HepG2 (cell line): ENCODE results near the gene LSM5. TPM values are rescaled to one million over a fixed set of nuclear protein-coding genes. Genes with fewer than 3 reads are reported as not detected.

Source experiments
- ATAC-seq: fragments of 200-7000 bp; cut with Tn5 transposase; 3 replicates; pipeline ENCODE4 v1.9.1; 2020; ENCODE audit warnings: mild to moderate bottlenecking, moderate library complexity
- BruUV-seq: library from RNA; stranded (reverse); fragments of 400-500 nt; replicated peaks from 2 replicates; lab custom pipeline; 2021; lab: Mats Ljungman, UMichigan
- CTCF ChIA-PET: fragments of 300-600 bp; formaldehyde crosslinking; extraction: SDS; loops from one replicate; lab custom pipeline; 2021; ENCODE audit warnings: low total read pairs, inconsistent platforms, low intra/inter-chr PET ratio; lab: Yijun Ruan, JAX
- POLR2A ChIA-PET: fragments of 350-600 bp; sonication (Branson Sonifier 250); formaldehyde crosslinking; loops from one replicate; lab custom pipeline; 2020; ENCODE audit warnings: antibody characterized with exemption, inconsistent platforms; lab: Yijun Ruan, JAX
- DNase-seq: peaks from one replicate; pipeline ENCODE4 v3.0.0-alpha.2; 2015; ENCODE audit warnings: low spot score
- FAIRE-seq: peaks from 3 replicates; lab custom pipeline; 2011; peaks lifted over from hg19 to GRCh38; lab: Jason Lieb, UNC
- H2AFZ ChIP-seq: one replicate; pipeline ENCODE4 v1.6.1; 2011; ENCODE audit warnings: low read length, inconsistent platforms
- H3K27ac ChIP-seq: fragments of 300-600 bp; 3 replicates; pipeline ENCODE4 v1.8.0; 2011; ENCODE audit warnings: mixed run types, mild to moderate bottlenecking, mixed read lengths, low read length, inconsistent platforms; ENCODE audit not compliant: insufficient read depth; ENCODE audit errors: extremely low read length
- H3K27me3 ChIP-seq, 2 experiments: fragments of 200-600 bp in 1 of 2; 2 replicates in 1 of 2; 3 replicates in 1 of 2; pipeline versions ENCODE4 v1.6.0 to v1.8.0; 2011; ENCODE audit warnings: low read length in 2 of 2, mild to moderate bottlenecking in 2 of 2, moderate library complexity in 2 of 2, inconsistent platforms in 1 of 2; ENCODE audit not compliant: insufficient read depth in 2 of 2, control insufficient read depth in 1 of 2
- H3K36me3 ChIP-seq, 2 experiments: fragments of 200-600 bp in 1 of 2; replicated peaks in 1 of 2; 2 replicates in 1 of 2; 3 replicates in 1 of 2; pipeline versions ENCODE4 v1.5.1 to v1.8.0; 2011; ENCODE audit warnings: low read length in 2 of 2, inconsistent platforms in 1 of 2; ENCODE audit not compliant: insufficient read depth in 2 of 2, control insufficient read depth in 1 of 2
- H3K4me1 ChIP-seq: 2 replicates; pipeline ENCODE4 v1.5.1; 2012; ENCODE audit warnings: low read length, inconsistent platforms; ENCODE audit not compliant: insufficient read depth
- H3K4me2 ChIP-seq: 2 replicates; pipeline ENCODE4 v1.6.0; 2011; ENCODE audit warnings: low read depth, low read length, inconsistent platforms
- H3K4me3 ChIP-seq, 3 experiments: fragments of 200-600 bp in 1 of 3; sonication (generic), shearing (Covaris generic) in 1 of 3; replicated peaks in 1 of 3; 2 replicates each; pipeline ENCODE4 v1.5.1; 2011 to 2016; ENCODE audit warnings: low read length in 3 of 3, inconsistent platforms in 2 of 3, low read depth in 2 of 3, mild to moderate bottlenecking in 2 of 3, control low read depth in 1 of 3, mixed read lengths in 1 of 3; ENCODE audit not compliant: insufficient read depth in 1 of 3
- H3K79me2 ChIP-seq: one replicate; pipeline ENCODE4 v1.6.1; 2011; ENCODE audit warnings: low read length, inconsistent platforms; ENCODE audit not compliant: insufficient read depth
- H3K9ac ChIP-seq: 2 replicates; pipeline ENCODE4 v1.6.0; 2011; ENCODE audit warnings: mild to moderate bottlenecking, low read depth, low read length, inconsistent platforms; ENCODE audit not compliant: insufficient read depth
- H3K9me3 ChIP-seq: 2 replicates; pipeline ENCODE4 v1.5.1; 2012; ENCODE audit warnings: mild to moderate bottlenecking, low read length
- H4K20me1 ChIP-seq: 2 replicates; pipeline ENCODE4 v1.6.0; 2011; ENCODE audit warnings: inconsistent platforms, mild to moderate bottlenecking, low read length, moderate library complexity; ENCODE audit not compliant: insufficient read depth
- GATAD2A ChIP-seq: IDR thresholded peaks from 2 replicates; pipeline ENCODE4 v1.6.1; 2016
- HNF4G ChIP-seq, 2 experiments: sonication (generic) in 1 of 2; formaldehyde crosslinking in 1 of 2; IDR thresholded peaks; 2 replicates each; pipeline versions ENCODE4 v1.4.0 to v1.6.1; 2011 to 2020; ENCODE audit warnings: borderline replicate concordance in 2 of 2, low read depth in 2 of 2, mild to moderate bottlenecking in 2 of 2, low read length in 1 of 2, missing genetic modification reagents in 1 of 2, moderate library complexity in 1 of 2
- KAT2B ChIP-seq: fragments of 150-350 bp; IDR thresholded peaks from 2 replicates; pipeline ENCODE4 v1.6.1; 2014; ENCODE audit warnings: low read depth, low read length, borderline replicate concordance
- MED13 ChIP-seq: sonication (generic); formaldehyde crosslinking; IDR thresholded peaks from 2 replicates; pipeline ENCODE4 v1.5.0; 2020; ENCODE audit warnings: missing genetic modification reagents
- NR2F2 ChIP-seq: IDR thresholded peaks from 2 replicates; pipeline ENCODE4 v1.6.1; 2012; ENCODE audit warnings: low read depth, inconsistent platforms, borderline replicate concordance
- PHF21A ChIP-seq: sonication (generic); formaldehyde crosslinking; IDR thresholded peaks from 2 replicates; pipeline ENCODE4 v1.5.0; 2020; ENCODE audit warnings: mild to moderate bottlenecking, missing genetic modification reagents
- RERE ChIP-seq: IDR thresholded peaks from 2 replicates; pipeline ENCODE4 v1.6.1; 2016; ENCODE audit warnings: low read depth, missing genetic modification reagents, missing compliant biosample characterization
- SOX13 ChIP-seq, 3 experiments: fragments of 450-650 bp in 1 of 3; sonication (generic) in 1 of 3; formaldehyde crosslinking in 1 of 3; IDR thresholded peaks in 2 of 3; conservative IDR thresholded peaks in 1 of 3; 2 replicates each; pipeline versions ENCODE4 v1.5.0 to v1.6.1; 2016 to 2020; ENCODE audit warnings: antibody characterized with exemption in 1 of 3, mild to moderate bottlenecking in 1 of 3, missing compliant biosample characterization in 1 of 3, missing genetic modification reagents in 1 of 3, moderate library complexity in 1 of 3
- SSRP1 ChIP-seq: IDR thresholded peaks from 2 replicates; pipeline ENCODE4 v1.6.1; 2016; ENCODE audit warnings: control low read depth
- TBL1XR1 ChIP-seq: fragments of 150-350 bp; IDR thresholded peaks from 2 replicates; pipeline ENCODE4 v1.6.1; 2014; ENCODE audit warnings: borderline replicate concordance, low read length; ENCODE audit not compliant: partially characterized antibody
- ZNF180 ChIP-seq: sonication (generic); formaldehyde crosslinking; IDR thresholded peaks from 2 replicates; pipeline ENCODE4 v1.4.0; 2020; ENCODE audit warnings: low read depth, missing genetic modification reagents, borderline replicate concordance
- ZNF207 ChIP-seq: fragments of 450-650 bp; IDR thresholded peaks from 2 replicates; pipeline ENCODE4 v1.6.1; 2016; ENCODE audit warnings: antibody characterized with exemption, borderline replicate concordance
- ZNF333 ChIP-seq: sonication (generic); formaldehyde crosslinking; IDR thresholded peaks from 2 replicates; pipeline ENCODE4 v1.4.0; 2020; ENCODE audit warnings: mild to moderate bottlenecking, missing genetic modification reagents, borderline replicate concordance
- ZNF724P ChIP-seq: sonication (generic); formaldehyde crosslinking; IDR thresholded peaks from 2 replicates; pipeline ENCODE4 v1.8.0; 2022; ENCODE audit warnings: missing genetic modification reagents, borderline replicate concordance
- ZNF883 ChIP-seq: sonication (generic); formaldehyde crosslinking; IDR thresholded peaks from 2 replicates; pipeline ENCODE4 v1.5.1; 2020; ENCODE audit warnings: mild to moderate bottlenecking, missing genetic modification reagents; ENCODE audit errors: not compliant biosample characterization
- WGBS: methylation state at CpG from one replicate; pipeline ENCODE4 v1.1.6; 2017; ENCODE audit warnings: low lambda C conversion rate; 5-methylcytosine and 5-hydroxymethylcytosine counted together
- in situ Hi-C: cut with HindIII; loops from 2 replicates; pipeline ENCODE4 v1.10.0; 2017; ENCODE audit warnings: low pct_unique_long_range_greater_than_20kb; ENCODE audit not compliant: extremely low pct_ligation_motif_present
- intact Hi-C: fragments of 100-400 bp; cut with micrococcal nuclease; formaldehyde crosslinking; loops from one replicate; pipeline ENCODE4 v1.10.0; 2022; ENCODE audit not compliant: unreplicated experiment
- polyA plus RNA-seq, 8 experiments: library from polyadenylated mRNA; depleted of rRNA in 3 of 8; stranded (reverse) in 7 of 8; unstranded in 1 of 8; fragments of >200 nt; fragmentation: Illumina TruSeq in 4 of 8; extraction: Trizol in 4 of 8; gene quantifications; 2 replicates each; pipeline versions ENCODE4 v1.2.1 to v1.2.3, GENCODE V29; 2011 to 2016; ENCODE audit warnings: low read depth in 4 of 8, missing spikeins in 1 of 8, mixed read lengths in 1 of 8; ENCODE audit not compliant: insufficient read depth in 1 of 8
- total RNA-seq, 5 experiments: library from RNA; depleted of rRNA; stranded (reverse); fragments of >200 nt; fragmentation: Illumina TruSeq; extraction: Trizol; gene quantifications; 2 replicates each; pipeline ENCODE4 v1.2.3, GENCODE V29; 2016; ENCODE audit warnings: low read depth in 1 of 5
- TF ChIP-seq, protein P1 (sequence below): sonication (generic); formaldehyde crosslinking; IDR thresholded peaks from 2 replicates; pipeline ENCODE4 v1.8.1; 2022; ENCODE audit warnings: mild to moderate bottlenecking, missing genetic modification reagents

LSM5 gene
- total and polyA plus RNA-seq, 2 of the 13 experiments (the other 11 are each of a cell fraction or from before 2014, with no cell fraction given), result 30.3 to 183 TPM

GRCh38 chr7:32533276-32534029 lies 43.3 kb upstream of the LSM5 start (continued):
- TF ChIP-seq RERE (no peak), KAT2B (no peak)

DNA sequence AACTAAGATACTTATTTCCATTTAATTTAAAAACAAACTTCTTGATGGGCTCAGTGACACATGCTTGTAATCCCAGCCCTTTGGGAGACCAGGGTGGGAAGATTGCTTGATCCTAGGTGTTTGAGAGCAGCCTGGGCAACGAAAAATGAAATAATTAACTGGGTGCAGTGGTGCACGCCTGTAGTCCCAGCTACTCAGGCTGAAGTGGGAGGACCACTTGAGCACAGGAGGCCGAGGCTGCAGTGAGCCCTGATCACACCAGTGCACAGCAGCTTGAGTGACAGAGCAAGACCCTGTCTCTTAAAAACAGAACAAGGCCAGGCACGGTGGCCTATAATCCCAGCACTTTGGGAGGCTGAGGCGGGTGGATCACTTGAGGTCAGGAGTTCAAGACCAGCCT lies 42.5 kb upstream of the LSM5 start:
- no peaks in the 10 kb centered on the region for H3K4me1 ChIP-seq
- in situ Hi-C loops (no loop called here), intact Hi-C loops (no loop called here)
- WGBS, result 96% methylated on average over 5 of the region's 5 CpGs
- no peaks in the 10 kb centered on the region for H3K27me3 ChIP-seq
- CTCF ChIA-PET, result no interaction called here
- FAIRE-seq (no peak), DNase-seq (no peak), ATAC-seq (no peak)
- 0 out of 2 replicates have a peak, but pooled peaks cover 2% of the 10 kb centered on the region for H4K20me1 ChIP-seq
- peaks cover 39% of the 10 kb centered on the region for H3K79me2 ChIP-seq
- no TSS peak for BruUV-seq
- H3K4me3 ChIP-seq, result no peak overlapping the region
- no peak overlapping the region for H3K4me2 ChIP-seq
- peaks cover 2 to 10% of the 10 kb centered on the region in 2 experiments; a peak in 3 of 5 replicates for H3K36me3 ChIP-seq
- POLR2A ChIA-PET, result no interaction called here
- no peak overlapping the region for H2AFZ ChIP-seq
- no peak overlapping the region for H3K27ac ChIP-seq
- H3K9ac ChIP-seq, result no peak overlapping the region
- H3K9me3 ChIP-seq, result no peaks in the 10 kb centered on the region
- TF ChIP-seq NR2F2 (no peak), ZNF207 (no peak), ZNF180 (CRISPR knock-in tag) (no peak), ZNF883 (CRISPR knock-in tag) (no peak), SOX13 (IDR thresholded peaks at IDR 0.05) (no peak), SOX13 (CRISPR knock-in tag; conservative IDR thresholded peaks at IDR 0.05 in 1 of 2, IDR thresholded peaks at IDR 0.05 in 1 of 2) (no peak), TBL1XR1 (no peak), HNF4G (IDR thresholded peaks at IDR 0.05; ENCODE audit: borderline replicate concordance, low read depth, low read length) (no peak), HNF4G (CRISPR knock-in tag; IDR thresholded peaks at IDR 0.05; ENCODE audit: borderline replicate concordance, low read depth) (no peak), GATAD2A (CRISPR knock-in tag) (no peak), ZNF724P (CRISPR knock-in tag) (no peak), MED13 (CRISPR knock-in tag) (no peak), PHF21A (no peak), SSRP1 (no peak), ZNF333 (CRISPR knock-in tag) (no peak)
- TF ChIP-seq, protein P1, sequence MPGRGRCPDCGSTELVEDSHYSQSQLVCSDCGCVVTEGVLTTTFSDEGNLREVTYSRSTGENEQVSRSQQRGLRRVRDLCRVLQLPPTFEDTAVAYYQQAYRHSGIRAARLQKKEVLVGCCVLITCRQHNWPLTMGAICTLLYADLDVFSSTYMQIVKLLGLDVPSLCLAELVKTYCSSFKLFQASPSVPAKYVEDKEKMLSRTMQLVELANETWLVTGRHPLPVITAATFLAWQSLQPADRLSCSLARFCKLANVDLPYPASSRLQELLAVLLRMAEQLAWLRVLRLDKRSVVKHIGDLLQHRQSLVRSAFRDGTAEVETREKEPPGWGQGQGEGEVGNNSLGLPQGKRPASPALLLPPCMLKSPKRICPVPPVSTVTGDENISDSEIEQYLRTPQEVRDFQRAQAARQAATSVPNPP (CRISPR knock-in tag), result no peak
